ENCODE results near the gene LRRFIP1. TPM values are rescaled to one million over a fixed set of nuclear protein-coding genes. Genes with fewer than 3 reads are reported as not detected.
A peak's percentile ranks its signal among the peaks of the same experiment; 100 is the strongest.

The LRRFIP1 gene
- total and polyA plus RNA-seq, 9 of the 15 experiments (the other 6 are each of a cell fraction or from before 2014, with no cell fraction given) = 13.1 to 45.2 (median 31.3) TPM

DNA sequence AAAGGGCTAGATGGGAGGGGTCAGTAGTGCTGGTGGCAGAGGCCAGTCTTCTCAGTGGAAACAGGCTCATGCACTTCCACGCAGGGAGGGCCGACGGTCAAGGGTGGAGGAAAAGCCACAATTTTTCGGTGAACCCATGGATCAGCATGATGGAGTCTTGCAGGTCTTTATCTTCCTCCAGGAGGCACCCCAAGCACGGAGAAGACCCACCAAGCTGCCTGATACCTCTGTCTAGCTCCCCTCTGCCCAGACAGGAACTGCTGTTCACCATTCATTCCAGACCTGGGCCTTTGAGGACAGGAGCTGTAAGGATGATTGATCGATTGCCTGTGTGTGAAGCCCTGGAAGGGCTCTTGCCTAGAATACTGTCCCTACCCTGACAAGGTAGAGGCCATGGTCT lies 2.8 kb upstream of the LRRFIP1 start (continued):
- TF ChIP-seq ZFP30 (CRISPR knock-in tag; IDR thresholded peaks at IDR 0.05; ENCODE audit: borderline replicate concordance) = no peak
- TF ChIP-seq, protein P1, sequence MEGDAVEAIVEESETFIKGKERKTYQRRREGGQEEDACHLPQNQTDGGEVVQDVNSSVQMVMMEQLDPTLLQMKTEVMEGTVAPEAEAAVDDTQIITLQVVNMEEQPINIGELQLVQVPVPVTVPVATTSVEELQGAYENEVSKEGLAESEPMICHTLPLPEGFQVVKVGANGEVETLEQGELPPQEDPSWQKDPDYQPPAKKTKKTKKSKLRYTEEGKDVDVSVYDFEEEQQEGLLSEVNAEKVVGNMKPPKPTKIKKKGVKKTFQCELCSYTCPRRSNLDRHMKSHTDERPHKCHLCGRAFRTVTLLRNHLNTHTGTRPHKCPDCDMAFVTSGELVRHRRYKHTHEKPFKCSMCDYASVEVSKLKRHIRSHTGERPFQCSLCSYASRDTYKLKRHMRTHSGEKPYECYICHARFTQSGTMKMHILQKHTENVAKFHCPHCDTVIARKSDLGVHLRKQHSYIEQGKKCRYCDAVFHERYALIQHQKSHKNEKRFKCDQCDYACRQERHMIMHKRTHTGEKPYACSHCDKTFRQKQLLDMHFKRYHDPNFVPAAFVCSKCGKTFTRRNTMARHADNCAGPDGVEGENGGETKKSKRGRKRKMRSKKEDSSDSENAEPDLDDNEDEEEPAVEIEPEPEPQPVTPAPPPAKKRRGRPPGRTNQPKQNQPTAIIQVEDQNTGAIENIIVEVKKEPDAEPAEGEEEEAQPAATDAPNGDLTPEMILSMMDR (IDR thresholded peaks at IDR 0.05 in 2 of 3, conservative IDR thresholded peaks at IDR 0.05 in 1 of 3; ENCODE audit: insufficient read depth in 2 of 3, low read depth in 1 of 3, low read length in 3 of 3) = peak in 2 of 3 experiments; percentile 22 to 29; a peak in 1 of 6 replicates
- TF ChIP-seq KAT8 (IDR thresholded peaks at IDR 0.05; ENCODE audit: low read depth) = no peak
- no peak for TF ChIP-seq ZNF165 (CRISPR knock-in tag; IDR thresholded peaks at IDR 0.05; ENCODE audit: borderline replicate concordance)
- TF ChIP-seq HEY1 (CRISPR knock-in tag; IDR thresholded peaks at IDR 0.05; ENCODE audit: borderline replicate concordance) = no peak
- TF ChIP-seq, protein P2, sequence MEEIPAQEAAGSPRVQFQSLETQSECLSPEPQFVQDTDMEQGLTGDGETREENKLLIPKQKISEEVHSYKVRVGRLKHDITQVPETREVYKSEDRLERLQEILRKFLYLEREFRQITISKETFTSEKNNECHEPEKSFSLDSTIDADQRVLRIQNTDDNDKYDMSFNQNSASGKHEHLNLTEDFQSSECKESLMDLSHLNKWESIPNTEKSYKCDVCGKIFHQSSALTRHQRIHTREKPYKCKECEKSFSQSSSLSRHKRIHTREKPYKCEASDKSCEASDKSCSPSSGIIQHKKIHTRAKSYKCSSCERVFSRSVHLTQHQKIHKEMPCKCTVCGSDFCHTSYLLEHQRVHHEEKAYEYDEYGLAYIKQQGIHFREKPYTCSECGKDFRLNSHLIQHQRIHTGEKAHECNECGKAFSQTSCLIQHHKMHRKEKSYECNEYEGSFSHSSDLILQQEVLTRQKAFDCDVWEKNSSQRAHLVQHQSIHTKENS (CRISPR knock-in tag; IDR thresholded peaks at IDR 0.05) = no peak
- no peak for TF ChIP-seq ZFP36 (IDR thresholded peaks at IDR 0.05; ENCODE audit: low read depth, low read length, partially characterized antibody)

DNA sequence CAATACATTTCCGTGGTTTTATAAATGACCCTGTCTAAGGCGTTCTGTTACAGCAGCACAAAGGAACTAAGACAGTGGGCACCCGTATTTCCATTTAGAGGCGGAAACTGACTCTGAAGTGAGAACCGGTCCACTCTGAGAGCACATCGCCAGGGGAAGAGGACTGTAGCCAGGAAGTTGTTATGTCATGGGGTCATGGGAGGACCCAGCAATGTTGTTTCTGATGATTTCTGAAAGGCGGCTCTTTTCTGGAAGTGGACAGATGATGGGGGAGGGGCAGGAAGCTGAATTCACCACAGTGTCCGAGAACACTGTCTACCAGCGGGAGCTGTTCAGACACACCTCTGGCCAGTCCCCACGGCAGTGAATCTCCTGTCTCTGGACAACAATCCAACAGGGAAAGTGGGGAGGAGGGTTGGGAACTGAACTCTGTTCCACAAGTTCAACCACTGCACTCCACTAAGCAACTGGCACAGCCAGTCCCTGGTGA lies 2.1 kb upstream of the LRRFIP1 start:
- FAIRE-seq (no peak), ATAC-seq (no peak), DNase-seq (ENCODE audit: extremely low read depth in 1 of 4, low spot score in 3 of 4) (no peak)
- no peaks in the 10 kb centered on the region for H3K36me3 ChIP-seq (ENCODE audit: control insufficient read depth, insufficient read depth, low read length)
- ChIA-PET POLR2A (no interaction called here), CTCF (ENCODE audit: low intra/inter-chr PET ratio) (interaction anchor here (1.7 kb wide), 1 partner anchor 120 kb away, joined by 7 read pairs; no protein-coding TSS in a partner anchor)
- H3K9ac ChIP-seq (ENCODE audit: insufficient read depth in 1 of 2, low read depth in 2 of 2, low read length in 2 of 2) = no peak overlapping the region
- no peaks in the 10 kb centered on the region for H3K79me2 ChIP-seq (ENCODE audit: control insufficient read depth, insufficient read depth, low read length)
- H3K4me1 ChIP-seq (replicated peaks in 1 of 2; ENCODE audit: control insufficient read depth in 2 of 2, insufficient read depth in 2 of 2, low read length in 2 of 2) = no peaks in the 10 kb centered on the region
- peaks cover 8 to 56% of the 10 kb centered on the region in 2 experiments for H3K27me3 ChIP-seq (ENCODE audit: control insufficient read depth in 2 of 2, insufficient read depth in 2 of 2, low read length in 2 of 2)
- no peaks in the 10 kb centered on the region for H4K20me1 ChIP-seq (replicated peaks; ENCODE audit: control insufficient read depth, insufficient read depth, low read length)
- WGBS (ENCODE audit: insufficient coverage, low coverage, missing lambda C conversion rate) = 5% methylated on average over 7 of the region's 10 CpGs
- no peak overlapping the region for H3K4me2 ChIP-seq (ENCODE audit: insufficient read depth, low read length)
- no peaks in the 10 kb centered on the region for H3K9me1 ChIP-seq (ENCODE audit: control insufficient read depth, insufficient read depth, low read length)
- intact Hi-C loops (cut with micrococcal nuclease) (no loop called here), in situ Hi-C loops (cut with MboI) (no loop called here)
- no peak overlapping the region for H3K4me3 ChIP-seq
- no TSS peak for BruUV-seq (replicated peaks)
- no peak overlapping the region for H2AFZ ChIP-seq (ENCODE audit: low read depth, low read length)
- TF ChIP-seq BRD9 (IDR thresholded peaks at IDR 0.05; ENCODE audit: low read depth, partially characterized antibody) = no peak
- TF ChIP-seq, protein P3, sequence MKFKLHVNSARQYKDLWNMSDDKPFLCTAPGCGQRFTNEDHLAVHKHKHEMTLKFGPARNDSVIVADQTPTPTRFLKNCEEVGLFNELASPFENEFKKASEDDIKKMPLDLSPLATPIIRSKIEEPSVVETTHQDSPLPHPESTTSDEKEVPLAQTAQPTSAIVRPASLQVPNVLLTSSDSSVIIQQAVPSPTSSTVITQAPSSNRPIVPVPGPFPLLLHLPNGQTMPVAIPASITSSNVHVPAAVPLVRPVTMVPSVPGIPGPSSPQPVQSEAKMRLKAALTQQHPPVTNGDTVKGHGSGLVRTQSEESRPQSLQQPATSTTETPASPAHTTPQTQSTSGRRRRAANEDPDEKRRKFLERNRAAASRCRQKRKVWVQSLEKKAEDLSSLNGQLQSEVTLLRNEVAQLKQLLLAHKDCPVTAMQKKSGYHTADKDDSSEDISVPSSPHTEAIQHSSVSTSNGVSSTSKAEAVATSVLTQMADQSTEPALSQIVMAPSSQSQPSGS (CRISPR knock-in tag; IDR thresholded peaks at IDR 0.05) = no peak
- TF ChIP-seq EGR1 (conservative IDR thresholded peaks at IDR 0.05) = no peak
- TF ChIP-seq ZNF184 (CRISPR knock-in tag; IDR thresholded peaks at IDR 0.05) = no peak
- no peak for TF ChIP-seq EP300 (IDR thresholded peaks at IDR 0.05; ENCODE audit: low read length)
- no peak for TF ChIP-seq POLR2A (conservative IDR thresholded peaks at IDR 0.05)
- H3K27ac ChIP-seq (ENCODE audit: extremely low read depth, low read depth, low read length) = no peak overlapping the region
- H3K9me3 ChIP-seq (replicated peaks; ENCODE audit: control insufficient read depth, insufficient read depth, low read depth, low read length) = no peaks in the 10 kb centered on the region

All from K562 (cell line).